ENCODE results near the gene KDM5D. TPM values are rescaled to one million over a fixed set of nuclear protein-coding genes. Genes with fewer than 3 reads are reported as not detected.
A peak's percentile ranks its signal among the peaks of the same experiment; 100 is the strongest.

The KDM5D gene
- 100 to 1,000 TPM in 1 of 3 donors, 10 to 100 TPM in 1, not detected in 1; 97.1 to 132 TPM for total RNA-seq
- 104 TPM for total RNA-seq (2013)

- Histone ChIP-seq H3K4me1 (ENCODE audit: control insufficient read depth, insufficient read depth, low read length) (peaks cover 2% of the 10 kb centered on the region), H3K27ac (ENCODE audit: low read length) (peak within 1 kb of the TSS; percentile 72), H3K27me3 (ENCODE audit: control insufficient read depth, insufficient read depth, low read length) (no peaks in the 10 kb centered on the region), H3K36me3 (ENCODE audit: control insufficient read depth, insufficient read depth, low read length) (no peaks in the 10 kb centered on the region), H3K9me3 (ENCODE audit: control insufficient read depth, insufficient read depth, low read length) (no peaks in the 10 kb centered on the region), H3K4me3 (ENCODE audit: low read length) (peak within 1 kb of the TSS; percentile 57)
- under 1% methylated on average over 46 of the region's 52 CpGs for WGBS (ENCODE audit: insufficient coverage)
- Mint-ChIP-seq H3K4me3 (no peak within 1 kb of the TSS), H3K9me3 (no peaks in the 10 kb centered on the region), H3K27me3 (ENCODE audit: low read depth in 2 of 2) (peaks cover 0 to 12% of the 10 kb centered on the region in 2 donors), H3K4me1 (peaks cover 0 to 8% of the 10 kb centered on the region in 2 donors), H3K27ac (peak within 1 kb of the TSS in 1 of 2 donors; percentile 88), H3K36me3 (no peaks in the 10 kb centered on the region)
- TF ChIP-seq CTCF (IDR thresholded peaks at IDR 0.05): no peak
- intact Hi-C loops (cut with micrococcal nuclease): loop anchor here (10.0 kb wide), 3 partner anchors 180 to 830 kb away; partner anchors contain the start of gene EIF1AY
- ATAC-seq (peak in 2 of 3 donors; percentile 80 to 86), DNase-seq (peak; percentile 30 to 85)
Measured at GRCh38 chrY:19744381-19745378, at the start of gene KDM5D. TSS of gene KDM5D (minus strand) at chrY:19744726. CDS start at chrY:19744534, 192 bp downstream.

- Mint-ChIP-seq H3K4me1 (no peaks in the 10 kb centered on the region), H3K27ac (no peak overlapping the region), H3K27me3 (ENCODE audit: low read depth in 2 of 2) (no peaks in the 10 kb centered on the region), H3K9me3 (no peaks in the 10 kb centered on the region), H3K36me3 (no peaks in the 10 kb centered on the region), H3K4me3 (no peak overlapping the region)
- H3K9me3 ChIP-seq (ENCODE audit: control insufficient read depth, insufficient read depth, low read length): no peaks in the 10 kb centered on the region
- TF ChIP-seq CTCF (IDR thresholded peaks at IDR 0.05): no peak
- no peaks in the 10 kb centered on the region for H3K36me3 ChIP-seq (ENCODE audit: control insufficient read depth, insufficient read depth, low read length)
- H3K4me1 ChIP-seq (ENCODE audit: control insufficient read depth, insufficient read depth, low read length): no peaks in the 10 kb centered on the region
- no peaks in the 10 kb centered on the region for H3K27me3 ChIP-seq (ENCODE audit: control insufficient read depth, insufficient read depth, low read length)
- intact Hi-C loops (cut with micrococcal nuclease): no loop called here
- no peak overlapping the region for H3K27ac ChIP-seq (ENCODE audit: low read length)
- no CpG with 5 or more reads among the region's 3 CpGs for WGBS (ENCODE audit: insufficient coverage)
- ATAC-seq: no peak
- DNase-seq: no peak
- no peak overlapping the region for H3K4me3 ChIP-seq (ENCODE audit: low read length)
Measured at GRCh38 chrY:19768375-19768774, 23.8 kb upstream of the KDM5D start.

GRCh38 chrY:19743331-19743730 lies 1.2 kb downstream of the KDM5D start:
- ATAC-seq (no peak), DNase-seq (no peak)
- H3K27ac Mint-ChIP-seq: peak overlapping the region in 1 of 2 donors; percentile 88
- H3K27me3 ChIP-seq (ENCODE audit: control insufficient read depth, insufficient read depth, low read length): no peaks in the 10 kb centered on the region
- H3K9me3 ChIP-seq (ENCODE audit: control insufficient read depth, insufficient read depth, low read length): no peaks in the 10 kb centered on the region
- H3K27me3 Mint-ChIP-seq (ENCODE audit: low read depth in 2 of 2): peaks cover 0 to 6% of the 10 kb centered on the region in 2 donors
- H3K36me3 Mint-ChIP-seq: no peaks in the 10 kb centered on the region
- no peaks in the 10 kb centered on the region for H3K36me3 ChIP-seq (ENCODE audit: control insufficient read depth, insufficient read depth, low read length)
- no peak overlapping the region for H3K4me3 Mint-ChIP-seq
- H3K4me1 ChIP-seq (ENCODE audit: control insufficient read depth, insufficient read depth, low read length): peaks cover 2% of the 10 kb centered on the region
- H3K4me1 Mint-ChIP-seq: peaks cover 0 to 19% of the 10 kb centered on the region in 2 donors
- WGBS (ENCODE audit: insufficient coverage): 100% methylated on average over 1 of the region's 8 CpGs
- H3K9me3 Mint-ChIP-seq: no peaks in the 10 kb centered on the region
- intact Hi-C loops (cut with micrococcal nuclease): loop anchor here (10.0 kb wide), 3 partner anchors 179 to 831 kb away; partner anchors contain the start of gene EIF1AY
- no peak for TF ChIP-seq CTCF (IDR thresholded peaks at IDR 0.05)
- H3K27ac ChIP-seq (ENCODE audit: low read length): no peak overlapping the region
- H3K4me3 ChIP-seq (ENCODE audit: low read length): no peak overlapping the region

Measured in natural killer cell (primary cell).